ENCODE results near the gene HSPA12B. TPM values are rescaled to one million over a fixed set of nuclear protein-coding genes. Genes with fewer than 3 reads are reported as not detected.

Gene HSPA12B
- total RNA-seq, 1 donor from 2014 or later = 64.8 TPM

GRCh38 chr20:3719046-3719445, 13.4 kb upstream of the HSPA12B start:
- no peaks in the 10 kb centered on the region for H3K27me3 ChIP-seq
- no peak for DNase-seq (ENCODE audit: low spot score in 2 of 2)
- intact Hi-C loops (cut with DNase I) = no loop called here
- no peaks in the 10 kb centered on the region for H3K9me3 ChIP-seq
- H3K4me1 ChIP-seq = no peaks in the 10 kb centered on the region
- no peak overlapping the region for H3K4me3 ChIP-seq
- no peak overlapping the region for H3K27ac ChIP-seq
- no peaks in the 10 kb centered on the region for H3K36me3 ChIP-seq
- no peak for TF ChIP-seq CTCF (IDR thresholded peaks at IDR 0.05)

GRCh38 chr20:3720068-3720467, 12.4 kb upstream of the HSPA12B start:
- H3K27ac ChIP-seq = no peak overlapping the region
- no peaks in the 10 kb centered on the region for H3K27me3 ChIP-seq
- no peak for DNase-seq (ENCODE audit: low spot score in 2 of 2)
- H3K4me3 ChIP-seq = no peak overlapping the region
- no peak for TF ChIP-seq CTCF (IDR thresholded peaks at IDR 0.05)
- H3K9me3 ChIP-seq = no peaks in the 10 kb centered on the region
- intact Hi-C loops (cut with DNase I) = no loop called here
- no peaks in the 10 kb centered on the region for H3K36me3 ChIP-seq
- H3K4me1 ChIP-seq = no peaks in the 10 kb centered on the region

- Histone ChIP-seq H3K36me3 (no peaks in the 10 kb centered on the region), H3K4me3 (no peak overlapping the region), H3K27ac (no peak overlapping the region), H3K4me1 (no peaks in the 10 kb centered on the region), H3K27me3 (no peaks in the 10 kb centered on the region), H3K9me3 (no peaks in the 10 kb centered on the region)
- intact Hi-C loops (cut with DNase I) = no loop called here
- no peak for TF ChIP-seq CTCF (IDR thresholded peaks at IDR 0.05)
- DNase-seq (ENCODE audit: low spot score in 2 of 2) = no peak
These were observed 11.9 kb upstream of the HSPA12B start for GRCh38 chr20:3720626-3721025.

- H3K4me3 ChIP-seq = no peak overlapping the region
- intact Hi-C loops (cut with DNase I) = no loop called here
- DNase-seq (ENCODE audit: low spot score in 2 of 2) = no peak
- H3K27me3 ChIP-seq = no peaks in the 10 kb centered on the region
- H3K27ac ChIP-seq = no peak overlapping the region
- no peaks in the 10 kb centered on the region for H3K9me3 ChIP-seq
- no peaks in the 10 kb centered on the region for H3K36me3 ChIP-seq
- H3K4me1 ChIP-seq = no peaks in the 10 kb centered on the region
- no peak for TF ChIP-seq CTCF (IDR thresholded peaks at IDR 0.05)
These were observed 10.6 kb upstream of the HSPA12B start for GRCh38 chr20:3721912-3722311.

GRCh38 chr20:3723284-3723683, 9.2 kb upstream of the HSPA12B start:
- Histone ChIP-seq H3K4me1 (no peaks in the 10 kb centered on the region), H3K27me3 (no peaks in the 10 kb centered on the region), H3K9me3 (no peaks in the 10 kb centered on the region), H3K36me3 (no peaks in the 10 kb centered on the region), H3K27ac (no peak overlapping the region), H3K4me3 (no peak overlapping the region)
- no peak for TF ChIP-seq CTCF (IDR thresholded peaks at IDR 0.05)
- intact Hi-C loops (cut with DNase I) = no loop called here
- DNase-seq (ENCODE audit: low spot score in 2 of 2) = no peak

- no peak overlapping the region for H3K27ac ChIP-seq
These were observed 8.1 kb upstream of the HSPA12B start for GRCh38 chr20:3724356-3724755.

More at GRCh38 chr20:3724356-3724755, 8.1 kb upstream of the HSPA12B start:
- DNase-seq (ENCODE audit: low spot score in 2 of 2) = no peak
- no peaks in the 10 kb centered on the region for H3K36me3 ChIP-seq
- no peaks in the 10 kb centered on the region for H3K9me3 ChIP-seq
- no peak for TF ChIP-seq CTCF (IDR thresholded peaks at IDR 0.05)
- no peak overlapping the region for H3K4me3 ChIP-seq
- H3K27me3 ChIP-seq = no peaks in the 10 kb centered on the region
- intact Hi-C loops (cut with DNase I) = no loop called here
- H3K4me1 ChIP-seq = no peaks in the 10 kb centered on the region
